Liver (tissue), 9 donors: ENCODE data around the gene ATF7. TPM values are rescaled to one million over a fixed set of nuclear protein-coding genes. Genes with fewer than 3 reads are reported as not detected.

ENCODE experiments used
- DNase-seq: peaks from one replicate; pipeline ENCODE4 v3.0.0-alpha.2; 2017; ENCODE audit warnings: low spot score
- H3K27ac ChIP-seq, 2 donors: one replicate each; pipeline ENCODE4 v1.7.0; 2013; ENCODE audit warnings: inconsistent platforms in 2 of 2, low read length in 2 of 2, control low read depth in 1 of 2, low read depth in 1 of 2, mild to moderate bottlenecking in 1 of 2
- H3K27me3 ChIP-seq, 4 donors: one replicate each; pipeline versions ENCODE4 v1.6.1 to v1.7.0; 2013; ENCODE audit warnings: low read length in 3 of 4, inconsistent platforms in 1 of 4, mild to moderate bottlenecking in 1 of 4, moderate library complexity in 1 of 4; ENCODE audit not compliant: control insufficient read depth in 4 of 4, insufficient read depth in 4 of 4
- H3K36me3 ChIP-seq, 4 donors: one replicate each; pipeline versions ENCODE4 v1.6.1 to v1.7.0; 2013; ENCODE audit warnings: low read length in 3 of 4, mild to moderate bottlenecking in 3 of 4, low read depth in 1 of 4, moderate library complexity in 1 of 4; ENCODE audit not compliant: control insufficient read depth in 4 of 4, insufficient read depth in 3 of 4
- H3K4me1 ChIP-seq, 4 donors: one replicate each; pipeline versions ENCODE4 v1.6.1 to v1.7.0; 2013; ENCODE audit warnings: low read length in 3 of 4, mild to moderate bottlenecking in 3 of 4, moderate library complexity in 1 of 4; ENCODE audit not compliant: control insufficient read depth in 4 of 4, insufficient read depth in 4 of 4
- H3K4me3 ChIP-seq, 3 donors: one replicate each; pipeline versions ENCODE4 v1.6.1 to v1.7.0; 2013; ENCODE audit warnings: low read length in 3 of 3, control low read depth in 1 of 3, low read depth in 1 of 3, mild to moderate bottlenecking in 1 of 3
- H3K9ac ChIP-seq, 2 donors: one replicate each; pipeline ENCODE4 v1.7.0; 2013; ENCODE audit warnings: low read length in 2 of 2, mild to moderate bottlenecking in 2 of 2, moderate library complexity in 2 of 2, control low read depth in 1 of 2, low read depth in 1 of 2
- H3K9me3 ChIP-seq, 4 donors: one replicate each; pipeline versions ENCODE4 v1.6.1 to v1.7.0; 2013; ENCODE audit warnings: low read length in 3 of 4; ENCODE audit not compliant: control insufficient read depth in 4 of 4
- ATF3 ChIP-seq: IDR thresholded peaks from 2 replicates; pipeline ENCODE4 v1.6.1; 2016; ENCODE audit warnings: antibody characterized with exemption
- CTCF ChIP-seq: fragments of 150-350 bp; IDR thresholded peaks from 2 replicates; pipeline ENCODE4 v1.5.1; 2017; ENCODE audit warnings: improper control_type of control experiment, low read depth, low read length; ENCODE audit not compliant: missing input control
- EGR1 ChIP-seq, 2 donors: IDR thresholded peaks; 2 replicates each; pipeline ENCODE4 v1.6.1; 2016 to 2018; ENCODE audit warnings: antibody characterized with exemption in 2 of 2, low read depth in 2 of 2
- FOXA1 ChIP-seq: IDR thresholded peaks from 2 replicates; pipeline ENCODE4 v1.6.1; 2016; ENCODE audit warnings: antibody characterized with exemption
- FOXA2 ChIP-seq: IDR thresholded peaks from 2 replicates; pipeline ENCODE4 v1.6.1; 2016; ENCODE audit warnings: antibody characterized with exemption
- GABPA ChIP-seq, 2 donors: IDR thresholded peaks in 1 of 2; conservative IDR thresholded peaks in 1 of 2; 2 replicates each; pipeline ENCODE4 v1.6.1; 2016; ENCODE audit warnings: antibody characterized with exemption in 2 of 2, mild to moderate bottlenecking in 1 of 2, moderate library complexity in 1 of 2
- HNF4A ChIP-seq, 2 donors: conservative IDR thresholded peaks; 2 replicates each; pipeline ENCODE4 v1.6.1; 2016; ENCODE audit warnings: antibody characterized with exemption in 2 of 2, mild to moderate bottlenecking in 2 of 2
- HNF4G ChIP-seq: IDR thresholded peaks from 2 replicates; pipeline ENCODE4 v1.6.1; 2016; ENCODE audit warnings: antibody characterized with exemption
- JUND ChIP-seq, 2 donors: IDR thresholded peaks; 2 replicates each; pipeline ENCODE4 v1.6.1; 2016; ENCODE audit warnings: antibody characterized with exemption in 2 of 2
- MAX ChIP-seq: IDR thresholded peaks from 2 replicates; pipeline ENCODE4 v1.6.1; 2016; ENCODE audit warnings: antibody characterized with exemption
- NR2F2 ChIP-seq: IDR thresholded peaks from 2 replicates; pipeline ENCODE4 v1.6.1; 2016; ENCODE audit warnings: antibody characterized with exemption
- RAD21 ChIP-seq, 2 donors: IDR thresholded peaks; 2 replicates each; pipeline ENCODE4 v1.6.1; 2016; ENCODE audit warnings: antibody characterized with exemption in 2 of 2, mild to moderate bottlenecking in 2 of 2
- REST ChIP-seq: IDR thresholded peaks from 2 replicates; pipeline ENCODE4 v1.6.1; 2016; ENCODE audit warnings: antibody characterized with exemption, mild to moderate bottlenecking
- RXRA ChIP-seq, 2 donors: IDR thresholded peaks; 2 replicates each; pipeline ENCODE4 v1.6.1; 2017 to 2018; ENCODE audit warnings: antibody characterized with exemption in 2 of 2, mild to moderate bottlenecking in 1 of 2
- SP1 ChIP-seq: IDR thresholded peaks from 2 replicates; pipeline ENCODE4 v1.6.1; 2018; ENCODE audit warnings: antibody characterized with exemption, mild to moderate bottlenecking
- TAF1 ChIP-seq: conservative IDR thresholded peaks from 2 replicates; pipeline ENCODE4 v1.6.1; 2016; ENCODE audit warnings: antibody characterized with exemption, mild to moderate bottlenecking
- YY1 ChIP-seq: IDR thresholded peaks from 2 replicates; pipeline ENCODE4 v1.6.1; 2016; ENCODE audit warnings: antibody characterized with exemption, mild to moderate bottlenecking
- ZBTB33 ChIP-seq: IDR thresholded peaks from 2 replicates; pipeline ENCODE4 v1.6.1; 2016; ENCODE audit warnings: antibody characterized with exemption
- WGBS: extraction: QIAGEN DNeasy Blood & Tissue Kit; methylation state at CpG from one replicate; pipeline ENCODE4 v1.1.7; 2013; 5-methylcytosine and 5-hydroxymethylcytosine counted together
- polyA plus RNA-seq, 2 donors: library from polyadenylated mRNA; stranded (reverse) in 1 of 2; unstranded in 1 of 2; fragments of 200-250 nt in 1 of 2; fragments of >200 nt in 1 of 2; fragmentation: Nextera tagmentation in 1 of 2; extraction: Ambion mirVana in 1 of 2; gene quantifications; one replicate each; pipeline versions ENCODE4 v1.2.1 to v1.2.3, GENCODE V29; 2013 to 2015
- total RNA-seq, 2 donors: library from RNA; depleted of rRNA; stranded (reverse); fragments of >200 nt; gene quantifications; one replicate each; pipeline ENCODE4 v1.2.3, GENCODE V29; 2014
- donor health status: healthy.
- donor health status: healthy.
- donor health status: healthy.
- donor health status: healthy.
- donor health status: healthy.

The ATF7 gene
- total and polyA plus RNA-seq, 4 donors: 5.3 to 14.5 (median 9.9) TPM

- no peaks in the 10 kb centered on the region for H3K27me3 ChIP-seq
- TF ChIP-seq ATF3 (no peak), CTCF (no peak), SP1 (no peak), MAX (no peak), RXRA (IDR thresholded peaks at IDR 0.05) (no peak), HNF4A (conservative IDR thresholded peaks at IDR 0.05) (no peak), TAF1 (no peak), HNF4G (no peak), JUND (IDR thresholded peaks at IDR 0.05) (no peak), RAD21 (IDR thresholded peaks at IDR 0.05) (no peak), NR2F2 (no peak), REST (no peak), YY1 (no peak), FOXA2 (no peak), EGR1 (IDR thresholded peaks at IDR 0.05; ENCODE audit: low read depth in 2 of 2) (no peak), GABPA (IDR thresholded peaks at IDR 0.05 in 1 of 2, conservative IDR thresholded peaks at IDR 0.05 in 1 of 2) (no peak), FOXA1 (no peak), ZBTB33 (no peak)
- H3K4me3 ChIP-seq: peak overlapping the region in 1 of 3 donors; percentile 68
- WGBS: 68% methylated on average over 20 of the region's 20 CpGs
- H3K4me1 ChIP-seq: peaks cover 2 to 12% (median 8%) of the 10 kb centered on the region in 4 donors
- no peaks in the 10 kb centered on the region for H3K36me3 ChIP-seq
- H3K9me3 ChIP-seq: no peaks in the 10 kb centered on the region
- H3K27ac ChIP-seq: peak overlapping the region; percentile 44 to 80
- H3K9ac ChIP-seq: no peak overlapping the region
- no peak for DNase-seq
Observed at GRCh38 chr12:53492188-53492587, 134.0 kb downstream of the ATF7 start.
